Caki2 (cell line): ENCODE data around the gene SNRPA1. TPM values are rescaled to one million over a fixed set of nuclear protein-coding genes. Genes with fewer than 3 reads are reported as not detected.
A peak's percentile ranks its signal among the peaks of the same experiment; 100 is the strongest.
"Not testable (repeated sequence)": the region's sequence is repeated elsewhere in the genome, so short reads cannot be mapped to it uniquely, and the experiment has no call there.

ENCODE experiments used
- DNase-seq: peaks from one replicate; pipeline ENCODE4 v3.0.0-alpha.2; 2015; ENCODE audit warnings: low read depth
- in situ Hi-C: cut with HindIII; loops from 2 replicates; pipeline ENCODE4 v1.10.0; 2016; ENCODE audit warnings: low sequenced_read_pairs, low pct_unique_long_range_greater_than_20kb, mixed read lengths
- total RNA-seq: library from RNA; depleted of rRNA; stranded (reverse); fragments of >200 nt; shearing (Covaris generic); gene quantifications from 2 replicates; pipeline ENCODE4 v1.2.3, GENCODE V29; 2014; ENCODE audit warnings: low replicate concordance

Gene SNRPA1
- total RNA-seq, 1 experiment from 2014 or later: 46.7 TPM

GRCh38 chr15:101307048-101307896, 12.2 kb upstream of the SNRPA1 start:
- in situ Hi-C loops: no loop called here
- DNase-seq: no peak

- DNase-seq: no peak
- in situ Hi-C loops: no loop called here
Measured at GRCh38 chr15:101306341-101307047, 11.4 kb upstream of the SNRPA1 start.

GRCh38 chr15:101305820-101306255, 10.8 kb upstream of the SNRPA1 start:
- no peak for DNase-seq
- in situ Hi-C loops: no loop called here

- in situ Hi-C loops: no loop called here
- DNase-seq: no peak
Measured at GRCh38 chr15:101303408-101303807, 8.4 kb upstream of the SNRPA1 start.

GRCh38 chr15:101296418-101297405, 1.7 kb upstream of the SNRPA1 start:
- in situ Hi-C loops: no loop called here
- DNase-seq: no peak

- no peak for DNase-seq
- in situ Hi-C loops: no loop called here
Measured at GRCh38 chr15:101295607-101296161, 636 bp upstream of the SNRPA1 start.

- in situ Hi-C loops: no loop called here
- peak; percentile 32 for DNase-seq
Measured at GRCh38 chr15:101293122-101293521, 1.9 kb downstream of the SNRPA1 start.

GRCh38 chr15:101288905-101289513, 6.0 kb downstream of the SNRPA1 start:
- in situ Hi-C loops: no loop called here
- DNase-seq: peak; percentile 29

- in situ Hi-C loops, DNase-seq: not testable (repeated sequence)
Measured at GRCh38 chr15:101287342-101287741, 7.7 kb downstream of the SNRPA1 start.

GRCh38 chr15:101286471-101287114, 8.5 kb downstream of the SNRPA1 start:
- in situ Hi-C loops: no loop called here
- DNase-seq: no peak

- DNase-seq: no peak
- in situ Hi-C loops: no loop called here
Measured at GRCh38 chr15:101283931-101284330, 11.1 kb downstream of the SNRPA1 start.

GRCh38 chr15:101280007-101280406, 15.0 kb downstream of the SNRPA1 start:
- no peak for DNase-seq
- in situ Hi-C loops: no loop called here

GRCh38 chr15:101277943-101278564, 17.0 kb downstream of the SNRPA1 start:
- DNase-seq: no peak
- in situ Hi-C loops: no loop called here

GRCh38 chr15:101277038-101277822, 17.8 kb downstream of the SNRPA1 start, which contains the start of gene SELENOS:
SELENOS (minus strand) TSS chr15:101277485; CDS start chr15:101277417, 68 bp downstream.
- in situ Hi-C loops: no loop called here
- DNase-seq: peak; percentile 83

GRCh38 chr15:101276501-101277037, 18.5 kb downstream of the SNRPA1 start:
- in situ Hi-C loops: no loop called here
- peak; percentile 13 for DNase-seq

- in situ Hi-C loops: no loop called here
- DNase-seq: no peak
Measured at GRCh38 chr15:101275018-101275417, 20.0 kb downstream of the SNRPA1 start.
